HG03045 (cell line): ENCODE measurements around the gene CELA3B.
A peak's percentile ranks its signal among the peaks of the same experiment; 100 is the strongest.
"Not testable (repeated sequence)": the region's sequence is repeated elsewhere in the genome, so short reads cannot be mapped to it uniquely, and the experiment has no call there.

ENCODE experiments used
- ATAC-seq: cut with Tn5 transposase; IDR thresholded peaks from one replicate; pipeline ENCODE4 v1.9.1; 2021; ENCODE audit warnings: mild to moderate bottlenecking, moderate library complexity; ENCODE audit not compliant: unreplicated experiment

The CELA3B gene

DNA sequence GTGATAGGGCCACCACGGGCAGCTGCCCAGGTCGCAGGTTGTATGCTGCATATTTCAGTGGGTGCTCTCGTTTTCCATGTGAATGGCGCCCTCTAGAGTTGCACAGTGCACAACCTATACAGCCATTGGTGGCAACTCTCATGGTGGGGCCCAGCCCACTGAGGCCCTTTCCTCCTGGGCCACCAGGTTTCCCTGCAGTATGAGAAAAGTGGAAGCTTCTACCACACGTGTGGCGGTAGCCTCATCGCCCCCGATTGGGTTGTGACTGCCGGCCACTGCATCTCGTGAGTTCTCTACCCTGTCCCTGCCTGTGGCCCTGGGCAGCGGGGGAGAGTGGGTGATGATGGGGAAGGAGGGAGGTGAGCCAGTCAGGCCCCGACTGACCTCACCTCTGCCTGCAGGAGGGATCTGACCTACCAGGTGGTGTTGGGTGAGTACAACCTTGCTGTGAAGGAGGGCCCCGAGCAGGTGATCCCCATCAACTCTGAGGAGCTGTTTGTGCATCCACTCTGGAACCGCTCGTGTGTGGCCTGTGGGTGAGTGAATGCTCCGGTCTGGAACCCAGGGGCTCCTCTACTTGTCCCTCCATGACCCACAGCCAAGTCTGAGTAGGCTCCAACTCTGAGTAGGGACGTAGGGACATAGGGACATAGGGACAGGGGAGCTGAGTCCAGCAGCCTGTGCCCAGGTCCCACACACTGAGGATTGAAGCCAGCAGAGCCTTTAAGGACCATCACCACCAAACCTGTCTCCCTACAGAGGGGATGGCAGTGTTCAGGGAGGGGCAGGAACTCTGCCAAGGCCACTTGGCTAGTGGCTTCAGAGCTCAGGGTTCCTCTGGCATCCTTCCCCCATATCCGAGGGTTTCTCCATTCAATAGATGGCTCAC is 28.7 kb downstream of the CELA3B start:
- not testable (repeated sequence) for ATAC-seq

DNA sequence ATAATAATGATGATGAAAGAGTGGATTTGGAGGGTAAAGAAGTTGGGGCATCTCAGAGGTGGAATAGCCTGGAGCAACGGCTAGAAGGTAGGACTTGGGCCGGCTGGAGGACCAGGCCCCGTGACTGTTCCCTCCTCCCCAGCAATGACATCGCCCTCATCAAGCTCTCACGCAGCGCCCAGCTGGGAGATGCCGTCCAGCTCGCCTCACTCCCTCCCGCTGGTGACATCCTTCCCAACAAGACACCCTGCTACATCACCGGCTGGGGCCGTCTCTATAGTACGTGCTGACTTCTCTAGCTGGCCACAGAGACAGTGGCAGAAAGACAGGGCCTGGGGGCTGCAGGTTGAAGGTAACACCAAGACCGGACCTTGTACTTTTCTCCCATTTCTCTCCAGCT is 29.9 kb downstream of the CELA3B start:
- not testable (repeated sequence) for ATAC-seq

DNA sequence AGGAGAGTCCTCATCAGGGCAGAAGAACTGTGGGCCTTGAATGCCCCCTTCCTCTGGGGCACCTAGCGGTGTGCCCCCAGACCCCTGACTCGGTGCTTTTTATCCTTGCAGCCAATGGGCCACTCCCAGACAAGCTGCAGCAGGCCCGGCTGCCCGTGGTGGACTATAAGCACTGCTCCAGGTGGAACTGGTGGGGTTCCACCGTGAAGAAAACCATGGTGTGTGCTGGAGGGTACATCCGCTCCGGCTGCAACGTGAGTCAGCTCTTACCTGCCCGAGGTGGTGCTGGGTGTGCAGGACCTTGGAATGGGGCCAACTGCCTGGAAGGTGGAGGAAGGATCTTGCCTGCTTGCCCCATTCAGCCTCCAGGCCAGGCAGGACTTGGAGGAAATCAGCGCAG is 30.4 kb downstream of the CELA3B start:
- ATAC-seq = not testable (repeated sequence)

DNA sequence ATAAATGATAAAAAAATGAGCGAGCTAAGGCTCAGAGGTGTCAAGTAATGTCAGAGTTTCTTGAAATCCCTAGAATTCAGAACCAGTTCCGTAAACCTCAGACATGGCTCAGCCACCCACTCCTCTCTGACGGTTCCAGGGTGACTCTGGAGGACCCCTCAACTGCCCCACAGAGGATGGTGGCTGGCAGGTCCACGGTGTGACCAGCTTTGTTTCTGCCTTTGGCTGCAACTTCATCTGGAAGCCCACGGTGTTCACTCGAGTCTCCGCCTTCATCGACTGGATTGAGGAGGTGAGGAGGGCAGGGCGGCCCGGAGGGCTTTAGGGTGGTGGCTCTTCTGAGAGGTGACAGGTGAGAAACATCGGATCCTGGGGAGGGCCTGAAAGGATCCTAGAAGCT is 32.7 kb downstream of the CELA3B start:
- ATAC-seq = not testable (repeated sequence)

DNA sequence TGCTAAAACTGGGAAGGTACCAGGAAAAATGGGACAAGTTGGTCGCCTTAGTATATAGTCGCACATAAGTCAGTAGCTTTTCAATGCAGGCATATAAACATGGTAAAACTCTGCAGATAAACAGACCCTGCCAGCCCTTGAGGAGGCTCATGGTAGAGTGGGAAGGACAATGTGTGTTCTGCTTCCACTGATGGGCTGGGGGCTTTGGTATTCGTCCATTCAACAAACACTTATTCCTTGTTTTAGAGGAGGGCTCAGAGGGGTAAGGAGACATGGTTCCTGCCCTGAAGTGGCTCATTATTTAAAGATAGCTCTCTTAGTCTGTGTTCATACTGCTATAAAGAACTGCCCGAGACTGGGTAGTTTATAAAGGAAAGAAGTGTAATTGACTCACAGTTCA is 35.9 kb downstream of the CELA3B start:
- ATAC-seq = not testable (repeated sequence)

DNA sequence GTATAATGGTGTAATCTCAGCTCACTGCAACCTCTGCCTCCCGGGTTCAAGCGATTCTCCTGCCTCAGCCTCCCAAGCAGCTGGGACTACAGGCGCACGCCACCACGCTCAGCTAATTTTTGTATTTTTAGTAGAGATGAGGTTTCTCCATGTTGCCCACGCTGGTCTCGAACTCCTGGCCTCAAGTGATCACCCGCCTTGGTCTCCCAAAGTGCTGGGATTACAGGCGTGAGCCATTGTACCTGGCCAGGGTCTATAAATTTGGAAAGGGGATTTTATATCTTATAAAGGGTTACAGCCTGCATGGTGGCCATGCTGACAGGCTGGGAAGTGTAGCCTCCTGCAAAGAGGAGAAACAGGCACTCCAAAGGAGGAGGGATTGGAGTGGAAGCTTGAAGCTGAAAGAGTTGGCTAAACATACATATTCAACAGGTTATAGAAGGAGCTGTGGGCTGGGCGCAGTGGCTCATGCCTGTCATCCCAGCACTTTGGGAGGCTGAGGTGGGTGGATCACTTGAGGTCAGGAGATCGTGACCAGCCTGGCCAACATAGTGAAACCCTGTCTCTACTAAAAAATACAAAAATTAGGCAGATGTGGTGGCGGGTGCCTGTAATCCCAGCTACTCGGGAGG is 37.9 kb downstream of the CELA3B start:
- ATAC-seq = not testable (repeated sequence)

DNA sequence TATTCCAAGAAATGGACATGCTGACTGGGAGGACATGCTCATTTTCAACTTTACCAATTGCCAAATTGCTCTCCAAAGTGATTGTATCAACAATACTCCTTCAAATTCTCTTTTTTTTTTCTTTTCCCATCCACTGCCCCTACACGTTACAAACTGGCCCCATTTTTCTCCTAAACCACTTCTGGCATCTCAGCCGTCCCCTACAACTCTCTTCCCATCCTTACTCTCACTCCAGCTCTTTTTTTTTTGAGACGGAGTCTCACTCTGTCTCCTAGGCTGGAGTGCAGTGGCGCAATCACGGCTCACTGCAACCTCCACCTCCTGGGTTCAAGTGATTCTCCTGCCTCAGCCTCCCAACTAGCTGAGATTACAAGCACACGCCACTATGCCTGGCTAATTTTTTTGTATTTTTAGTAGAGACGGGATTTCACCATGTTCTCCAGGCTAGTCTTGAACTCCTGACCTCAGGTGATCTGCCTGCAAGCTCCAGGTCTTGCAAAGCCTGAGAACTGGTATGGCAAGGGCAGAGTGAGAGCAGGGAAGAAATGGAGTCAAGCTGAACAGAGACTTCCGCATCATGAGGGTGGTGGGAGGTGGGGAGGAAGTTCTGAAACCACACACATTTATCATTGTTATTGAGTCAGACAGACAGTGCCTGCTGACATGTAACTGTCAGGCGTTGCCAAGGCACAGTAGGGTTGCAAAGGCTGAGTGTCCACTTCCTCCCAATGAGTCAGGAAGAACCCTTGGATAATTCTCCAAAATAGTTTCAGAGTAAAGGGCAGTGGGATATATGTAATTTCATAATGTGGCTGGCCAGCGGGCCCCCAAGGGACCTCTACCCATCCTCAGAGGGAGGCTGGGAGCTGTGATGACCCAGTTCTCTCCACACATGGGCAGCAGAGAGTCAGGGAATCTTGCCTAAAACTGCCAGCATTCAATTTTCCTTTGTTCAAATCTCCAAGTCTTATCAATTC is 42.0 kb downstream of the CELA3B start:
- peak; percentile 50 for ATAC-seq

DNA sequence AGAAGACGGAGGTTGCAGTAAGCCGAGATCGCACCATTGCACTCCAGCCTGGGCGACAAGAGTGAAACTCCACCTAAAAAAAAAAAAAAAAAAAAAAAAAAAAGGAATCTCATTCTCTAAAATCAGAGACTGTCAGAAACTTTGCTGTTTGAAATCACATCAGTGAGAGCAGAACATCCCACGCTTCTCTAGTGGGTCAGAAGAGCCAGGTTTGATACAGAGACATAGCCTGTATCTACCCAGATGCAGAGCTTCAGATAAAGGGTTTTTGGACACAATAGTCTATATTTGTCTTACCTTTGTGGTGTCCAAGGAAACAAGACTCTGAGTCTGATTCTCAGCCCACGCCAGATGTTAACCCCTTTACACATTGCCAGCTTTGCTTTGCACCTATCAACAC is 44.2 kb downstream of the CELA3B start:
- no peak for ATAC-seq

DNA sequence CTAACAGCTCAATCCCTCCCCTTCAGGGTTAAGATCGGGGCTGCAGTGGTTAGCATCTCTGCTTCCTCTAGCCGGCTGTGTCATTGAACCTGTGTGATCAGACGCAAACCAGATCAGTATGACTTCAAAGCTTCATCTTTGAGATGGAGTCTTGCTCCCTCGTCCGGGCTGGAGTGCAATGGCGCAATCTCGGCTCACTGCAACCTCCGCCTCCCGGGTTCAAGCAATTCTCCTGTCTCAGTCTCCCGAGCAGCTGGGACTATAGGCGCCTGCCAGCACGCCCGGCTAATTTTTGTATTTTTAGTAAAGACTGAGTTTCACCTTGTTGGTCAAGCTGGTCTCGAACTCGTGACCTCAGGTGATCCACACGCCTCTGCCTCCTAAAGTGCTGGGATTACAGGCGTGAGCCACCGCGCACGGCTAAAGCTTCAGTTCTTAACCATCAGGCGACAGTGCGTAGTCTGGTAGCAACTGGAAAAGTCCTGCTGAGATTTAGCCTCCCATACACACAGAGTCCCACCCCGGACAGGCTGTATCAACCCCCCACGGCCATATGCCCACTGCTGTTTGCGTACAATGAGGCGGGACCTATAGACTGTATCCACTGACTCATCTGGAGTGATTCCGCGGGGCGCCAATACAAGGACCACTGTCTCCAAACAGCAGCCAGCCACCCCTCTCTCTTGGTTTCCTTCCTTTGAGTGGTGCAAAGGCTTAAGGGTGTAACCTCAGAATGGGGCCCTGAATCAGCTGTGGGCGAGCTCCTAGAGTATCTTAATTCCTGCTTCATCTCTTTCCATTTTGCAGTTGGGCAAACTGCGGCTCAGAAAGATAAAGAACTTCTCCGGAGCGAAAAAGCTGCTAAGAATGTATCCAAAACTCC is 47.9 kb downstream of the CELA3B start:
- ATAC-seq = peak; percentile 35

DNA sequence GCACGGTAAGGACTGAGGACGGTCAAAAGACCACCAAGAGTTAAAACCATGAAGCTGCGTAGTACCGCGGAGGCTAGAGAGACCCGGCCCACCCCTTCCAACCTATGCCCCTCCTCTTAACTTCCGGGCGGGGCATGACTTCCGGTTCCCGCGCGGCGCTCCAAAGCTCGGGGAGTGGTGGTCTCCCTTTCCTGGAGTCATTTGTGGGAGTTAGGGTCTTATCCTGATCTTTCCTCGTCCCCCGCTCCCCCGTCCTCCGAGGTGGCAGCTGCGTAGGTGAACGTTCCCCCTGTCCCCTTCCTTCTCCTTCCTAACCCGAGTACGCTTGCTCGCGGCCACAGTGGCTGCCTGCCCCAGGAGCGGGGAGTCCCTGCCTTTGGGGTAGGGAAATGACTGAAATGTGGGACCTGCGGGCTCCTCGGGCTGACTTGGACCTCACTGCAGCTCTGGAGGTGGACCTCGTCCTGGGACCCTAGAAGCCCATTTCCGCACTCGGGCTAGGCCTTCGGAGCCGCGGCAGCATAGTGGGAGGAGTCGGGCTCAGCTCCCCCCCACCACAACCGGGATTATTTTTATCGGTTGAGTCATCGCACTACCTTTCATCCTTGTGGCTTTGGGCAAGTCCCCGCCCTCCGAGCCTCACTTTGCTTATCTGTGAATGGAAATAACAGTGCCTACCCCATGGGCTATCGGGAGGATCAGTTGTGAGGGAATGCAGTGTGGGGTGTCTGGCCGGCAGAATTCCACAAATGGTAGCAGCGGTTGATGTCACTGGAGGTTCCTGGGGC is 48.7 kb downstream of the CELA3B start:
- peak; percentile 78 for ATAC-seq

DNA sequence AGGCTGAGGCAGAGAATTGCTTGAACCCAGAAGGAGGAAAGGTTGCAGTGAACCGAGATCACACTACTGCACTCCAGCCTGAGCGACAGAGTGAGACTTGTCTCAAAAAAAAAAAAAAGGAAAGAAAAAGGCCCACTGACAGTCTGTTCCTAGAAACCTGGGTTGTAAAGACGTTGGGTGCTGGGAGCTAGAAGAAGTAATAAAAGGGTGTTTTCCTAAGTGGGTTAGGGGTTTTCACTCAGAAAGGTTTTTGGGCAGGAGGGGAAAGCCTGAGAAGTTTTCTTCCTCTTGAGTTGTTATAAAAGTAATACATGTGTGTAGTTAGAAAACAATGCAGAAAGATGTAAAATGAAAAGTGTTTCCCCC is 50.1 kb downstream of the CELA3B start:
- no peak for ATAC-seq

DNA sequence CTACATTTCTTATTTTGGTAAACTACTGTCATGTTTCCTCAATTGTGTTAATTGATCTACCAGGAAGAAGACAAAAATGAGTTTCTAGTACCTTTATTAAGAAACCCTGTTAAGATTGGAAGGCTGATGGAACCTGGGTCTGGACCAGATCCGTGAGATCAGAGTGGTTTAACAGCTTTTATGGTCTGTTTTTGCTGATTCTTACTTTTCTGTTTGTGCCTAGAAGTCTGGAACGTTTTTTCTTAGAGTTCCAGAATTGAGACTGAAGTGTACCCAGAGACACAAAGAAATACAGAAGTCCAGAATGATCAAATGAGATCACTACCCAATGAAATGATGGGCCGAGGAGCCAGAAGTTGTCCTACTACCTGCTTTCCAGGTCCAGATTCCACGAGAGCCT is 53.2 kb downstream of the CELA3B start:
- ATAC-seq = no peak

DNA sequence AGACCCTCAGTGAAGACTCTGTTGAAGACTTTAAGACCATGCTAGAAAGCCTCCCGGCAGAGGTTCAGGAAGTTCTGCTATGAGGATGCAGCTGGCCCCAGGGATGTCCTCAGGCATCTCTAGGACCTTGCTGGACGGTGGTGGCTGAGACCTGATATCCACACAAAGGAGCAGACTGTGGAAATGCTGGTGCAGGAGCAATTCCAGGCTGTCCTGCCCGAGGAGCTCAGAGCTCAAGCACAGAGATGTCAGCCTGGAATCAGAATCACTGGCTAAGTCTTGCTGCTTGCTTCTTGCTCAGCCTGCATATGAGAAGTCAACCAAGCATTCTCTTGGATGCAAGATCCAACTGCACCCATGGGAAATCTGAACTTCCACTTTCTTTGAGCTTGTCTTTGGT is 53.7 kb downstream of the CELA3B start:
- no peak for ATAC-seq

DNA sequence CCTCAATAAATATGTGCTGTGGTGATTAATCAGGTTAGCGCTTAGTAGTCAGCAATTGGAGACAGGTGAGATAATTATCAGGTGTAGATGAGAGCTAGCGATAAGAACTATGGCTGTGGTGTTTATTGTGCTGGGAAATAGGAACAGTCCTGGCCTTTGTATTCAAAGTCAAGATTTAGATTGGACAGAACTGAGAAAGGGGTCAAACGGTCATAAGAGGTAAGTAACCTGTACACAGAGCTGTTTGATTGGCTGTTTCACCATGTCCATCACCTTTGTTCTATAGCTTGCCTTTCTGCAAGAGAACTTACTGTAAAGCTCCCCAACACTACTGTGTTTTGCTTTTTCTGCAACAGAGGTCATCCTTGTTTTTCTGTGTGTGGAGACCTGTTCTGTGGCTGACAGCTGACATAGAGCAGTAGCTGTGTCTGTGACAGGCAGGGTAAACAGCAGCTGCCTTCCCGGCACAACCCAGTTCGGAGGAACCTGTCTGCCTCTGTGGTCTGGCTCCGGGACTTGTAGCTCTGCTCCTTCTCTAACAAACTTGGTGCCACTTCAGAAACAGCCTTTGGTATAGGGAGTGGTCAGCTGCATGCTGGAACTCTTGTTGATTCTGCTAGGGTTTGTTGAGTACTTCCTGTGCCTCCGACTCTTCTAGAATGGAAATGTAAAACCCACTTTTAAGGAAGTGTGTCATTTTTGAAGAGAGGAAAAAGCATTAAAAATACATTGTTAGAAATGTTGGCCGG is 54.6 kb downstream of the CELA3B start:
- ATAC-seq = no peak

DNA sequence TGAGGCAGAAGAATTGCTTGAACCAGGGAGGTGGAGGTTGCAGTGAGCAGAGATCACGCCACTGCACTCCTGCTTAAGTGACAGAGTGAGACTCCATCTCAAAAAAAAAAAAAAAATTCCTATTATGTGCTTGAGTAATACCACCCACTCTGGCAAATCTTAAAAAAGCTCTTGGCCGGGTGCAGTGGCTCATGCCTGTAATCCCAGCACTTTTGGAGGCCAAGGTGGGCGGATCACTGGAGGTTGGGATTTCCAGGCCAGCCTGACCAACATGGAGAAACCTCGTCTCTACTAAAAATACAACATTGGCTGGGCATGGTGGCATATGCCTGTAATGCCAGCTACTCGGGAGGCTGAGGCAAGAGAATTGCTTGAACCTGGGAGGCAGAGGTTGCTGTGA is 58.0 kb downstream of the CELA3B start:
- not testable (repeated sequence) for ATAC-seq

DNA sequence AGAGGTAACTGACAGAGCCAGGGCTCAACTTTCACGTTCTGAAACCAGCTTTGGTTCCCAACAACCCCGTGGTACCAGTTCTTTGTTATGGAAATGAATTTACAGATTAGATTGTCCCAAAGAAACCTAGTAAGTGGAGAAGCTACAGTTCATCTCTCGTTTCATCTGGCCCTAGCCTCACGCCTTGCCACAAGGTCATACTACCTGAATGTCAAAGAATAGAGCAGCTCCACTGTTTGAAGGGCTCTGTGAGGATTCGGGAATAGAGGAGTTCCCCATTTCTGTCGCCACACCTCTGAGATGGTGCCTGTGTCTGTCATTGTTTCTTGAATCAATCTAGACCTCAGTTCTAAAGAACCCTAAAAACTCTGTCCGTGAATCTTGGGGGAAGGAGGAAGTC is 60.7 kb downstream of the CELA3B start:
- no peak for ATAC-seq

DNA sequence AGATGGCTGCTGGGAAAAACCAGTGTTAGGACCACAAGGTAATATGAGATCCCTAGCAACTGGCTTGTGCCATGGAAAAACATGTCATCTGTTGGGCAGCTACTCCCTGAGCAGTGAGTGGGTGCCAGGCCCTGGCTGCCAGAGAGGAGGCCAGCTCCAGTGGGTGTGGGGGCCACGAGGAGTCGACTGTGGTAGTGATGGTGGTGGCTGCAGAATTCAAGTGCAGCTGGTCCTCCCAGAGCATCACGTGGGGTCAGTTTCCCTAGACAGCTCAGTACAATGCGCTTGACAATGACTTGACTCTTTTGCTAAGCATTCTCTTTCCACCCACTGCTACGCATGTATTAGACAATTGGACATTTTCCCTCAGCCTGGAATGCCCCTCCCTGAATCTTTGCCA is 61.2 kb downstream of the CELA3B start:
- no peak for ATAC-seq
